Heart left ventricle (tissue), 16 donors: ENCODE data around the gene CAPN14. TPM values are rescaled to one million over a fixed set of nuclear protein-coding genes. Genes with fewer than 3 reads are reported as not detected.

Experiments used
- ATAC-seq, 4 donors: fragments of 200-7000 bp; cut with Tn5 transposase; one replicate each; pipeline ENCODE4 v1.9.1; 2020 to 2022; ENCODE audit warnings: moderate library complexity in 4 of 4, mild to moderate bottlenecking in 3 of 4, moderate number of reproducible peaks in 1 of 4
- DNase-seq, 5 donors: peaks; one replicate each; pipeline ENCODE4 v3.0.0-alpha.2; 2020
- H3K27ac ChIP-seq, 12 donors: fragments of 200-600 bp; sonication (generic) in 4 of 12; one replicate each; pipeline versions ENCODE4 v1.5.0 to v1.8.0; 2016 to 2022; ENCODE audit warnings: mild to moderate bottlenecking in 2 of 12
- H3K27me3 ChIP-seq, 9 donors: fragments of 200-600 bp; sonication (generic) in 2 of 9; one replicate each; pipeline versions ENCODE4 v1.5.1 to v1.8.0; 2016 to 2022; ENCODE audit warnings: mild to moderate bottlenecking in 3 of 9
- H3K36me3 ChIP-seq, 9 donors: fragments of 200-600 bp; sonication (generic) in 2 of 9; one replicate each; pipeline versions ENCODE4 v1.5.0 to v1.8.0; 2018 to 2022; ENCODE audit warnings: mild to moderate bottlenecking in 2 of 9
- H3K4me1 ChIP-seq, 12 donors: fragments of 200-600 bp; sonication (generic) in 4 of 12; one replicate each; pipeline versions ENCODE4 v1.5.0 to v1.8.0; 2016 to 2022; ENCODE audit warnings: mild to moderate bottlenecking in 3 of 12
- H3K4me3 ChIP-seq, 12 donors: fragments of 200-600 bp; sonication (generic) in 4 of 12; one replicate each; pipeline versions ENCODE4 v1.5.0 to v1.8.0; 2017 to 2022; ENCODE audit warnings: mild to moderate bottlenecking in 9 of 12, moderate library complexity in 4 of 12
- H3K9me3 ChIP-seq, 12 donors: fragments of 200-600 bp; sonication (generic) in 4 of 12; one replicate each; pipeline versions ENCODE4 v1.5.0 to v1.8.0; 2016 to 2022; ENCODE audit warnings: mild to moderate bottlenecking in 1 of 12
- POLR2A ChIP-seq, 2 donors: fragments of 450-650 bp; IDR thresholded peaks; one replicate each; pipeline ENCODE4 v1.6.1; 2017; ENCODE audit warnings: antibody characterized with exemption in 2 of 2, mild to moderate bottlenecking in 2 of 2, moderate library complexity in 2 of 2
- WGBS, 4 donors: extraction: QIAGEN DNeasy Blood & Tissue Kit in 2 of 4; methylation state at CpG; one replicate each; pipeline versions ENCODE4 v1.1.5 to v1.1.7; 2013 to 2018; 5-methylcytosine and 5-hydroxymethylcytosine counted together
- intact Hi-C, 10 donors: fragments of 100-400 bp; cut with DNase I; formaldehyde crosslinking; loops; one replicate each; pipeline versions ENCODE4 v1.11.1 to v1.14.2; 2022
- polyA plus RNA-seq, 2 donors: library from polyadenylated mRNA; stranded (reverse); fragments of 200-250 nt; gene quantifications; one replicate each; pipeline ENCODE4 v1.2.3, GENCODE V29; 2013
- total RNA-seq, 9 donors: library from RNA; depleted of rRNA in 2 of 9; stranded (reverse); fragments of >200 nt in 2 of 9; fragmentation: NEBNext Ultra II Directional in 3 of 9; extraction: Animal tissue kit (Norgen Biotek cat#: 25700) in 3 of 9; gene quantifications; one replicate each; pipeline versions ENCODE4 v1.1.0 to v1.2.4, GENCODE V29; 2016 to 2023
- TF ChIP-seq, protein P1 (sequence below), 12 donors: fragments of 200-600 bp; sonication (generic) in 4 of 12; IDR thresholded peaks; one replicate each; pipeline versions ENCODE4 v1.5.0 to v1.8.0; 2018 to 2022; ENCODE audit warnings: antibody characterized with exemption in 12 of 12, mild to moderate bottlenecking in 5 of 12
- donor health status: ischemic (EF 13 %, LVEDD 7.1; RV severe dilation, severe dysfunction).
- donor health status: healthy with polysubstance abuse.
- donor health status: DM: no; HTN: yes; CAD: no.
- donor health status: DM: no; HTN: no; CAD: no.
- donor health status: ischemic (EF 25% LVEDD 6.9; RV normal size, moderate dysfunction).
- donor health status: ischemic (EF 25% LVEDD 5.7; RV mildly dilated, moderate dysfunction).
- donor health status: healthy.
- donor health status: DM: yes; HTN: yes; CAD: no.
- donor health status: ischemic (EF 35%, LVEDD 5.7; RV mildly dilated, moderate dysfunction).
- donor health status: nonischemic (EF 11% LVEDD 7.7; RV severe dilation, severe dysfunction).
- donor health status: DM: yes; HTN: yes; CAD: no.
- donor health status: PGD.
- donor health status: ischemic (EF 29% LVEDD 5.4; RV normal size, mild dysfunction).
- donor health status: nonischemic (EF 23%, LVEDD 6.1; RV moderate dilation, normal function).

CAPN14 gene
- total and polyA plus RNA-seq, 11 donors = 0.04 to 0.44 (median 0.17) TPM

DNA sequence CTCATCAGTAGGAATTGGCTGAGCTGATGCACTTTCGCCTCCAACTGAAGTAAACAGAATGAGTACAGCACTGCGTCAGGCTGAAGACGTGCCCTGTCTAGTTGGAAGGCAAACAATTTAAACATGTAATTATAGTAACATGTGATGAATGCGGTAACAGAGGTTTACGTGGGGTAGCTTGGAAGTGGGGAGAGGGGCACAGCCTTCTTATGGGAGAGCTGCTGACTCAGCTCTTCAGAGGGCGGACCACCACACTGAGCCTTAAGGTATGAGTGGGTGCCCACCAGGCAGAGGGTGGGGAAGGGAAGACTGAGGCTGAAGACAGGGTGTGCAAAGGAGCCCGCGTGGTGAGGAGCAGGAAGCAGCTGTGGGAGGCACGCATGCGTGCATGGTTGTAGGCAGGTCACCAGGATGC is 10.4 kb upstream of the CAPN14 start:
- 63 to 75% (median 68%) methylated on average over 9 to 10 of the region's 10 CpGs for WGBS, 4 donors
- TF ChIP-seq, protein P1, sequence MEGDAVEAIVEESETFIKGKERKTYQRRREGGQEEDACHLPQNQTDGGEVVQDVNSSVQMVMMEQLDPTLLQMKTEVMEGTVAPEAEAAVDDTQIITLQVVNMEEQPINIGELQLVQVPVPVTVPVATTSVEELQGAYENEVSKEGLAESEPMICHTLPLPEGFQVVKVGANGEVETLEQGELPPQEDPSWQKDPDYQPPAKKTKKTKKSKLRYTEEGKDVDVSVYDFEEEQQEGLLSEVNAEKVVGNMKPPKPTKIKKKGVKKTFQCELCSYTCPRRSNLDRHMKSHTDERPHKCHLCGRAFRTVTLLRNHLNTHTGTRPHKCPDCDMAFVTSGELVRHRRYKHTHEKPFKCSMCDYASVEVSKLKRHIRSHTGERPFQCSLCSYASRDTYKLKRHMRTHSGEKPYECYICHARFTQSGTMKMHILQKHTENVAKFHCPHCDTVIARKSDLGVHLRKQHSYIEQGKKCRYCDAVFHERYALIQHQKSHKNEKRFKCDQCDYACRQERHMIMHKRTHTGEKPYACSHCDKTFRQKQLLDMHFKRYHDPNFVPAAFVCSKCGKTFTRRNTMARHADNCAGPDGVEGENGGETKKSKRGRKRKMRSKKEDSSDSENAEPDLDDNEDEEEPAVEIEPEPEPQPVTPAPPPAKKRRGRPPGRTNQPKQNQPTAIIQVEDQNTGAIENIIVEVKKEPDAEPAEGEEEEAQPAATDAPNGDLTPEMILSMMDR (IDR thresholded peaks at IDR 0.05) = no peak
- no peak for TF ChIP-seq POLR2A (IDR thresholded peaks at IDR 0.05)
- intact Hi-C loops = no loop called here
- ATAC-seq = peak in 3 of 4 donors; percentile 46 to 78 (median 58)
- Histone ChIP-seq H3K4me1 (peaks cover 0 to 20% (median under 1%) of the 10 kb centered on the region in 12 donors), H3K9me3 (no peaks in the 10 kb centered on the region), H3K27me3 (no peaks in the 10 kb centered on the region), H3K27ac (peak overlapping the region in 2 of 12 donors; percentile 24 to 33), H3K4me3 (no peak overlapping the region), H3K36me3 (no peaks in the 10 kb centered on the region)
- DNase-seq = no peak

DNA sequence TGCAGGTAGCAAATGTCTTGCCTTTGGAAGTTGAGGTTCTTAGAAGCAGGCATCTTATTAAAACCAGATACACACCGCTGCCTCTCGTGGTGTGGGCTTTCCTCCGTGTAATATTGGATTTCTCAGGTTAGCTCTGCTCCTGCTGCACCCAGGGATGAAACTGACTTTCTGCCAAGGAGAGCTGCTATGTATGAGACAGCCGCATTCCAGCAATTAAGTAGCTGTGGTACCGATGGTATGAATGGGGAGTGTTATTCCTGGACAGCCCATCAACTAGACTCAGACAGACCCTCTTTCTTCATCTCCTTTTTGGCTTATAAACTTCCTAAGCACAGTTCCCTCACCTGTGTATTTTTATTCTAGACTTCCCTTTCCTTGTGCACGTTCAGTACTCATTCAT is 9.8 kb upstream of the CAPN14 start:
- H3K9me3 ChIP-seq = no peaks in the 10 kb centered on the region
- no peak for TF ChIP-seq POLR2A (IDR thresholded peaks at IDR 0.05)
- ATAC-seq = peak in 1 of 4 donors; percentile 11
- no peaks in the 10 kb centered on the region for H3K36me3 ChIP-seq
- H3K4me3 ChIP-seq = no peak overlapping the region
- no peak overlapping the region for H3K27ac ChIP-seq
- no peaks in the 10 kb centered on the region for H3K27me3 ChIP-seq
- peaks cover 0 to 15% (median 0%) of the 10 kb centered on the region in 12 donors for H3K4me1 ChIP-seq
- intact Hi-C loops = no loop called here
- WGBS, 4 donors = 39 to 50% (median 44%) methylated on average over 6 of the region's 6 CpGs
- no peak for DNase-seq

DNA sequence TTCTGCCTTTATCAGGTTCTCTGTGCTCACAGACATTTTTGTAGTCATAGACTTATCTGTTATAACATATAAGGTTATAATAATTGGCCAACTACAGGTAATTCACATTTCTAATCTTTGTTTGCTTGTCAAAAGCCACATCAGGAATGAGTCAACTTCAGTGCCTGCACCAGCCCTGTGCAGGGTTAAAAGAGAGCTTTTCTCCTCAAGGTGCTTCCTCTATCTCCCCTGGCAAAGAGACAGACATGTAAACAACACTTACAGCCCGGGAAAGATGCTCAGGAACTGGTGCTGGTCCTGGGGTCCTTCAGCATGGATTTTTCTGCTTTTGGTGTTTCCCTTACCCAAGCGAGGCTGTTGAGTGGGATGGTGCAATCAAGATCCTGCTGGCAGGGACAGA is 9.0 kb upstream of the CAPN14 start:
- ATAC-seq (no peak), DNase-seq (no peak)
- H3K4me1 ChIP-seq = peaks cover 0 to 9% (median 0%) of the 10 kb centered on the region in 12 donors
- WGBS, 4 donors = 16 to 36% (median 30%) methylated on average over 2 of the region's 2 CpGs
- no peak overlapping the region for H3K4me3 ChIP-seq
- intact Hi-C loops = no loop called here
- no peaks in the 10 kb centered on the region for H3K9me3 ChIP-seq
- no peaks in the 10 kb centered on the region for H3K27me3 ChIP-seq
- H3K27ac ChIP-seq = no peak overlapping the region
- TF ChIP-seq POLR2A (IDR thresholded peaks at IDR 0.05) = no peak
- TF ChIP-seq, protein P1 (IDR thresholded peaks at IDR 0.05) = no peak
- no peaks in the 10 kb centered on the region for H3K36me3 ChIP-seq

DNA sequence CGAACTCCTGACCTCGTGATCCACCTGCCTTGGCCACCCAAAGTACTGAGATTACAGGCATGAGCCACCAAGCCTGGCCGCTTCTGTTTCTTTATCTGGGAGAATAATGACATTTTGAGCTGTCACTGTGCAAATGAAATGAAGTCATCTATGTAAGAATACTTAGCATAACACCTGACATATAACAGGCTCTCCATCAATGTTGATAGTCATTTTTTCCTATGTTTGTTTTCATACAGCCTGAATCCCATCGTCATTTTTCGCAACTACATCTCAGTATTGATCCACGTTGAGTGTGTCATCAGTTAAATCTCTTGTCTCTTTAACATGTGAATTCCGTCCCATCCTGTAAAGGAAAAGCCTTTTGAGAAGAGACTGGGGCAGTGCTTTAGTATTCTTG is 6.4 kb upstream of the CAPN14 start:
- no peak for ATAC-seq
- H3K27me3 ChIP-seq = no peaks in the 10 kb centered on the region
- DNase-seq = no peak
- no peak overlapping the region for H3K4me3 ChIP-seq
- peaks cover 0 to 9% (median 0%) of the 10 kb centered on the region in 12 donors for H3K4me1 ChIP-seq
- no peak overlapping the region for H3K27ac ChIP-seq
- no peaks in the 10 kb centered on the region for H3K36me3 ChIP-seq
- 92 to 93% (median 92%) methylated on average over 7 of the region's 7 CpGs for WGBS, 4 donors
- intact Hi-C loops = no loop called here
- H3K9me3 ChIP-seq = no peaks in the 10 kb centered on the region
- TF ChIP-seq POLR2A (IDR thresholded peaks at IDR 0.05) = no peak
- TF ChIP-seq, protein P1 (IDR thresholded peaks at IDR 0.05) = no peak

DNA sequence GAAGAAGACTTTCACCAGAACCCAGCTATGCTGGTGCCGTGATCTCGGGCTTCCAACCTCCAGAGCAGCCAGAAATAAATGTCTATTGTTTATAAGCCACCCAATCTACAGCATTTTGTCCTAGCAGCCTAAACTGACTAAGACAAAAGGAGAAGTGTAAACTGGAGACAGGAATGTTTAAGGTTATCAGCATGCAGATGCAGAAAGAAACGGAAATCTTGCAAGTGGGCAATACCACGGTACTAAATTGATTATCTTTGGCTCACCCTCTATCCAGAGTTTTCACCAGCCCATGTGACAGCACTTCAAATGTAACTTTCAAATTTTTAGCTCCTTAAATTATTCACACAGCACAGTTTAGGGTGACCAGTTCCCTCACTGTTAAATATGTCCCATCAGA is 5.7 kb upstream of the CAPN14 start:
- WGBS, 4 donors = 76 to 82% (median 77%) methylated on average over 4 of the region's 4 CpGs
- no peak overlapping the region for H3K4me3 ChIP-seq
- H3K36me3 ChIP-seq = no peaks in the 10 kb centered on the region
- no peaks in the 10 kb centered on the region for H3K9me3 ChIP-seq
- no peak overlapping the region for H3K27ac ChIP-seq
- TF ChIP-seq, protein P1 (IDR thresholded peaks at IDR 0.05) = no peak
- TF ChIP-seq POLR2A (IDR thresholded peaks at IDR 0.05) = no peak
- intact Hi-C loops = no loop called here
- ATAC-seq (no peak), DNase-seq (no peak)
- no peaks in the 10 kb centered on the region for H3K27me3 ChIP-seq
- peaks cover 0 to 9% (median 0%) of the 10 kb centered on the region in 12 donors for H3K4me1 ChIP-seq
